GM18517 (cell line): ENCODE measurements around the gene HTR6.
"Not testable (repeated sequence)": the region's sequence is repeated elsewhere in the genome, so short reads cannot be mapped to it uniquely, and the experiment has no call there.

Experiments
- ATAC-seq: cut with Tn5 transposase; IDR thresholded peaks from one replicate; pipeline ENCODE4 v1.9.1; 2021; ENCODE audit warnings: mild to moderate bottlenecking, moderate library complexity; ENCODE audit not compliant: unreplicated experiment

The HTR6 gene

GRCh38 chr1:19637606-19638005 is 27.1 kb upstream of the HTR6 start:
- ATAC-seq: no peak

- ATAC-seq: not testable (repeated sequence)
Observed at GRCh38 chr1:19639228-19639627, 25.4 kb upstream of the HTR6 start.

GRCh38 chr1:19639999-19640362 is 24.7 kb upstream of the HTR6 start:
- ATAC-seq: no peak

- no peak for ATAC-seq
Observed at GRCh38 chr1:19640363-19641316, 24.0 kb upstream of the HTR6 start.

GRCh38 chr1:19643121-19643520 is 21.6 kb upstream of the HTR6 start:
- ATAC-seq: no peak

GRCh38 chr1:19643602-19644394 is 20.9 kb upstream of the HTR6 start, which contains the start of gene NBL1:
NBL1 (plus strand) TSS chr1:19644311; CDS start chr1:19655031, 10,720 bp downstream.
- ATAC-seq: no peak

DNA sequence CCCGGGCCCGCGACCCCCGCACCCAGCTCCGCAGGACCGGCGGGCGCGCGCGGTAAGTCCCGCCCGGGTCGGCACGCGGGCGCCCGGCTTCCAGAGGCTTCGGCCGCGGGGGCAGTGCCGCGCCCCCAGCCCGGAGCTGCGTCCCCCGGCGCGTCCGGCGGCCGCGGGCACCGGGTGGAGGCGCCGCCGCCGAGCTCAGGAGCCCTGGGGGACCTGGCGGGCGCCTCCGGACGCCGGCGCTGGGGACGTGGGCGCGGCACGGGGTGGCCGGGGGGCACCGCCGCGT is 20.3 kb upstream of the HTR6 start:
- no peak for ATAC-seq

- ATAC-seq: no peak
Observed at GRCh38 chr1:19644681-19645410, 19.8 kb upstream of the HTR6 start.

DNA sequence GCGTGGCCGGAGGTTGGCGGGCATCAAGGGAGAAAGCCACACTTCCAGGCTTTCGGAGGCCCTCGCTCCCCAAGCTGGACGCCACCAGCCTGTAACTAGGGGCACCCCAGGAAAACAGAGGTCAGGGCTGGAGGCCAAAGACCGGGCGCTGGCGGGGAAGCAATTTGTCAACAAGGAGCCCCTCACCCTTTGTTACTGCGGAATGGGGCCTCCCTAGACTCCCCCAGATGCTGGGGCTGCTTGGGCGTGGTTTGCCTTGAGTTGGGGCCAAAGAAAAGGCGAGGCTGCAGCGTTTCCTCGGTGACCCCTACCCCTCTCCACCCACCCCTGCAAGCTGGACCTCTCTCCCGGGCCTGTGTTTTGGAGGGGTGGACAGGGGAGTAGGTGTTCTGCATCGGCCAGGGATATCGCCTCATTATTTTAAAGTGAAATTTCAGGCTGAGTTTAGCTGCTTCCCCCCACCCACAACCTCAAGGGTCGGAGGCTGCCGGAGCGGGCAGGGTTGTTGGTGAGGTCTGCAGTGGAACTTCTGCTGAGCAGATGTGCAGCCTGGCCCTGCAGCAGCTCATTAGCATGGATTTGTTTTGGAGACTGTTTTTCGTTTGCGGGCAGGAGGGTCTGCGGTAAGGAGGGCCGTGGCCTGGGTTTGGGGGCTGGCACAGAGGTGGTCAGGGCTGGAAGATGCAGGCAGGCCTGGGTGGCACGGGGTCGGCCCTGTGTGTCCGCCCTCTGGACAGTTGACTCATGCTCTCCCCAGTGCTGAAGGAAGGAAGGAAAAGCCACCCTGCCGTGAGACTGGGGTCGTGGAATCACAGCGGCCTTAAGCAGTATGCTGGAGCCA is 19.0 kb upstream of the HTR6 start:
- ATAC-seq: no peak

GRCh38 chr1:19646377-19647319 is 18.0 kb upstream of the HTR6 start:
- no peak for ATAC-seq

GRCh38 chr1:19647643-19648042 is 17.0 kb upstream of the HTR6 start:
- ATAC-seq: no peak

DNA sequence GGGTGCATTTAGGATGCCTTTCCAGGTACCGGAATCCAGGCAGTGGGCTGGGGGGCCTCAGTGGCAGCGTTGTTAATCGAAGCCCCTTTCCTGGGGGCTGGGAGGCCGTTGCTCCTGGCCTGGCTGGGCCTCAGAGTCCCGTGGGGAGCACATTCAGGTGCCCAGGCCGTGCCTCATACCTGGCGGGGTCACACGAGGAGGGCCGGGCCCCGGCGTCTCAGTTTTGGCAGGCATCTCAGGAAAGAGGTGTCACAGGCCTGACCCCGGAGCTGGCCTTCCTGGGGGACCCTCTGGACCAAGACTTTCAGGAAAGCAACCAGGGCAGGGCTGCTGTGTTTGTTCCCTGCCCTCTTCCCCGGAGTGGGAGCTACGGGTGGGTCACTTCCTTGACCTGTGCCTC is 16.4 kb upstream of the HTR6 start:
- ATAC-seq: no peak

DNA sequence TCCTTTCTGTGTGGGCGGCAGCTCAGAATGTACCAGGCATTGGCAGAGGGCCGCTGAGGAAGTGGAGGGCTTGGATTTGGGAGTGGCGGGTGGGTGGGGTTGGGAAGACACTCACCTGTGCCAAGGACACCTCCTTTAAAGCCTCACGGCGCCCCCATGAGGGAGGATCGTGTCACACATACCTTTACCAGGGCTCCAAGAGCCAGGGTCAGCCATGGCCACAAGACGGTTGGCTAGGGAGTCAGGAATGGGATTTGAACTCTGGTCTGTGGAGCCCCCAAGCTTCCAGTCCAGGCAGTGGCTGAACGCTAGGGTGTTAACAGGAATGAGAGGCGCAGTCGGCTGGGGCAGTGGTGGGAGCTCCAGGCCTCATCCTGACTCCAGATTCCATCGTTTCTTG is 16.0 kb upstream of the HTR6 start:
- no peak for ATAC-seq

- no peak for ATAC-seq
Observed at GRCh38 chr1:19650416-19651140, 14.1 kb upstream of the HTR6 start.

- no peak for ATAC-seq
Observed at GRCh38 chr1:19651141-19651737, 13.4 kb upstream of the HTR6 start.

GRCh38 chr1:19654386-19654785 is 10.3 kb upstream of the HTR6 start:
- no peak for ATAC-seq

- no peak for ATAC-seq
Observed at GRCh38 chr1:19654886-19655717, 9.6 kb upstream of the HTR6 start.

DNA sequence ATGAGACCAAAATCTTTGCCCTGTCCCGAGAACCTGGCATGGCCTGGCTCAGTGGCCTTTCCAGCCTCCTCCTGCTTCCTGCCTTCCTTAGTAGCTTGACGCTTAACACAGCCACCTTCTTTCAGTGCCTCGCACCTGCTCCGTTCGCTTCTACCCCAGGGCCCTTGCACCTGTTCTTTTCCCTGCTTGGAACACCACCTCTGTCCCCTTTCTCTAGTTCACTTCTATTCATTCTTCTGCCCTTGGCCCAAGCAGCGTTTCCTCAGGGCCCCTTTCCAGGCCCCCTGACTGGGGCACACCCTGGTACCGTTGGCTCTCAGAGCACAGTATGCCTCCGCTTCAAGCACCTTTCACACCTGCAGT is 9.0 kb upstream of the HTR6 start:
- no peak for ATAC-seq
